AG04449 (cell line): Measurements from ENCODE around the gene MRPL18.

Experiments
- CTCF ChIA-PET: fragments of 350-600 bp; formaldehyde crosslinking; extraction: SDS; loops from one replicate; lab custom pipeline; 2021; ENCODE audit warnings: antibody characterized with exemption; lab: Yijun Ruan, JAX
- POLR2A ChIA-PET: fragments of 400-600, 350-600 bp; formaldehyde crosslinking; extraction: SDS; loops from one replicate; lab custom pipeline; 2020; ENCODE audit warnings: antibody characterized with exemption, inconsistent platforms; lab: Yijun Ruan, JAX
- DNase-seq: peaks from one replicate; pipeline ENCODE4 v3.0.0-alpha.2; 2010; ENCODE audit warnings: low read depth, low spot score
- H3K4me3 ChIP-seq: 2 replicates; pipeline ENCODE4 v1.5.1; 2011; ENCODE audit warnings: low read depth, mild to moderate bottlenecking, control low read depth, low read length
- TF ChIP-seq, protein P1 (sequence below): IDR thresholded peaks from one replicate; pipeline ENCODE4 v1.5.1; 2011; ENCODE audit warnings: mild to moderate bottlenecking, moderate library complexity, low read length, control low read depth, inconsistent platforms; ENCODE audit not compliant: insufficient read depth; ENCODE audit errors: missing control alignments

Gene MRPL18

GRCh38 chr6:159838020-159838744, 47.9 kb downstream of the MRPL18 start:
- CTCF ChIA-PET = no interaction called here

GRCh38 chr6:159842035-159842434, 51.8 kb downstream of the MRPL18 start:
- no peak overlapping the region for H3K4me3 ChIP-seq
- DNase-seq = no peak
- CTCF ChIA-PET = no interaction called here

More at GRCh38 chr6:159838020-159838744, 47.9 kb downstream of the MRPL18 start:
- POLR2A ChIA-PET = no interaction called here
- no peak for DNase-seq
- TF ChIP-seq, protein P1, sequence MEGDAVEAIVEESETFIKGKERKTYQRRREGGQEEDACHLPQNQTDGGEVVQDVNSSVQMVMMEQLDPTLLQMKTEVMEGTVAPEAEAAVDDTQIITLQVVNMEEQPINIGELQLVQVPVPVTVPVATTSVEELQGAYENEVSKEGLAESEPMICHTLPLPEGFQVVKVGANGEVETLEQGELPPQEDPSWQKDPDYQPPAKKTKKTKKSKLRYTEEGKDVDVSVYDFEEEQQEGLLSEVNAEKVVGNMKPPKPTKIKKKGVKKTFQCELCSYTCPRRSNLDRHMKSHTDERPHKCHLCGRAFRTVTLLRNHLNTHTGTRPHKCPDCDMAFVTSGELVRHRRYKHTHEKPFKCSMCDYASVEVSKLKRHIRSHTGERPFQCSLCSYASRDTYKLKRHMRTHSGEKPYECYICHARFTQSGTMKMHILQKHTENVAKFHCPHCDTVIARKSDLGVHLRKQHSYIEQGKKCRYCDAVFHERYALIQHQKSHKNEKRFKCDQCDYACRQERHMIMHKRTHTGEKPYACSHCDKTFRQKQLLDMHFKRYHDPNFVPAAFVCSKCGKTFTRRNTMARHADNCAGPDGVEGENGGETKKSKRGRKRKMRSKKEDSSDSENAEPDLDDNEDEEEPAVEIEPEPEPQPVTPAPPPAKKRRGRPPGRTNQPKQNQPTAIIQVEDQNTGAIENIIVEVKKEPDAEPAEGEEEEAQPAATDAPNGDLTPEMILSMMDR = no peak
- H3K4me3 ChIP-seq = no peak overlapping the region

GRCh38 chr6:159844737-159845645, 54.7 kb downstream of the MRPL18 start:
- no peak overlapping the region for H3K4me3 ChIP-seq
- POLR2A ChIA-PET = interaction anchor here (0.6 kb wide), 1 partner anchor 44 kb away, joined by 3 read pairs; no protein-coding TSS in a partner anchor
- TF ChIP-seq, protein P1 = no peak
- no peak for DNase-seq
- CTCF ChIA-PET = interaction anchor here (3.1 kb wide), 1 partner anchor 9 kb away, joined by 10 read pairs; no protein-coding TSS in a partner anchor

More at GRCh38 chr6:159842035-159842434, 51.8 kb downstream of the MRPL18 start:
- POLR2A ChIA-PET = no interaction called here
- TF ChIP-seq, protein P1 = no peak
